ENCODE data around the gene CUL2.
"Not testable (repeated sequence)": the region's sequence is repeated elsewhere in the genome, so short reads cannot be mapped to it uniquely, and the experiment has no call there.

The CUL2 gene

GRCh38 chr10:35079763-35080162 is 10.4 kb downstream of the CUL2 start:
- DNase-seq (ENCODE audit: low spot score), result no peak

DNA sequence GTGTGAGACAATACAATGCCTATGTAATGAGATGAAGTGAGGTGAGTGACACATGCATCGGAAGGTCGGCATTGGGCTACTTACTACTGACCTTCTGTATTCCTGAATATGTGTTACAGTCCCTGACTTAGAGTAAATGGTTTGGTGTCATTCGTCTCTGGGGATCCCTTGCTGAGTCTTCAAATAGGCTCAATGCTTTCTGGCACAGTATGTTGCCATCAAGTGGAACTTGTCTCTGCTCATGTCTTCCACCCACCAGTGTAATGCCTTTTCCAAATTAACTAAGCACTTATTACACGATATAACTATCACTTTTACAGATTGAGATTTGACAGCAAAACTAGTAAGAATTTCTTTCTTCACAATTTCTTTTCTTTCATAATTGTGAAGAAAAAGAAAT is 10.9 kb downstream of the CUL2 start:
- DNase-seq (ENCODE audit: low spot score), result no peak

GRCh38 chr10:35075228-35075627 is 14.9 kb downstream of the CUL2 start:
- DNase-seq (ENCODE audit: low spot score), result no peak

- DNase-seq (ENCODE audit: low spot score), result no peak
Measured at GRCh38 chr10:35074266-35074665, 15.9 kb downstream of the CUL2 start.

GRCh38 chr10:35070521-35070920 is 19.6 kb downstream of the CUL2 start:
- no peak for DNase-seq (ENCODE audit: low spot score)

- no peak for DNase-seq (ENCODE audit: low spot score)
Measured at GRCh38 chr10:35063837-35064454, 26.2 kb downstream of the CUL2 start.

DNA sequence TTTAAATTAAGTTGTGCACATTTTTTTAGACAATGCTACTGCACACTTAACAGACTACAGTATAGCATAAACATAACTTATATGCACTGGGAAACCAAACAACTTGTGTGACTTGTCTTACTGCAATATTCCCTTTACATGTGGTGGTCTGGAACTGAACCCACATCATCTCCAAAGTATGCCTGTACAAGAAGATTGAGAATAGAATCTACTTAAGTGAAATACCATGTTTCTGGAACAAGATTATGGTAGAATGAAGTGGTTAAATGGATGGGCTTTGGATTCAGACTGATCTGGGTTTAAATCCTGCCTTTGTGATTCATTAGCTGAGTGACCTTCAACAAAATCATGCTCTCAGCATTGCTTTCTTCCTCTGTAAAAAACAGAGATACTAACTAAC is 30.7 kb downstream of the CUL2 start:
- no peak for DNase-seq (ENCODE audit: low spot score)

DNA sequence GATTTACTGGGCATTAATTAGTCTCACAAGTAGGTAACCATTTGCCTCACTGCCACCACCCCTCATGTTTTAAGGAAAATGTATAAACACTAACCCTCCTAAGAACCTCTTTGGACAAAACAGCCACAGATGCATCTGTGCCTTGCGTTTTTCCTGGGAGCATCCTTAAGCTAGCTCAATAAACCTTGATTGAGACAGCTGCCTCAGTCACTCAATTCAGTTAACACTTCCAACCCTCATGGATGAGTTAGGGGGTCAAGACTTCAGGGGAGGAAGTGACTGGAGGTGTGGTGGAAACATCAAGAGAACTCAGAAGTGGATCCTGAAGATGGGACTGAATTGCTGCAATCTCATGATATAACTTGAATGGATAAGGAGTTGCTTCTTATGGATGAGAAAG is 31.5 kb downstream of the CUL2 start:
- no peak for DNase-seq (ENCODE audit: low spot score)

- no peak for DNase-seq (ENCODE audit: low spot score)
Measured at GRCh38 chr10:35058134-35058533, 32.0 kb downstream of the CUL2 start.

- DNase-seq (ENCODE audit: low spot score), result no peak
Measured at GRCh38 chr10:35056686-35057085, 33.5 kb downstream of the CUL2 start.

DNA sequence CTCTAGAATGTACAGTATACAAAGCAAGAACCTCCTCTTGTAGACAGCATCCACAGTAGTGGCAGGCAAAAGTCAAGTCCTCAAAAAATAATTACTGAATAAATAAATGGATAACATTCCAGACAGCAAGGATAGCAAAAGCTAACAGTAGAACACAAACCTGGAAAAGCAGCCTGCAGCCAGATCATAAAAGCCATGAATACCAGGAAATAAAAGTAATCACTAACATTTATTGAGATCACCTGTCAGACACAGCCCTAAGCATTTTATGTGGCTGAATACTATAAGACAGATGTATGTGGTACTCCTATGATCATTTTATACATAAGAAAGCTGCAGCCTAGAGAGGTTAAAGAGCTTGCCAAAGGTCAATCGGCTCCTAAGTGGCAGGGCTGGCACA is 34.0 kb downstream of the CUL2 start:
- DNase-seq (ENCODE audit: low spot score), result no peak

GRCh38 chr10:35050568-35050967 is 39.6 kb downstream of the CUL2 start:
- DNase-seq (ENCODE audit: low spot score), result no peak

- DNase-seq (ENCODE audit: low spot score), result no peak
Measured at GRCh38 chr10:35046074-35046473, 44.1 kb downstream of the CUL2 start.

DNA sequence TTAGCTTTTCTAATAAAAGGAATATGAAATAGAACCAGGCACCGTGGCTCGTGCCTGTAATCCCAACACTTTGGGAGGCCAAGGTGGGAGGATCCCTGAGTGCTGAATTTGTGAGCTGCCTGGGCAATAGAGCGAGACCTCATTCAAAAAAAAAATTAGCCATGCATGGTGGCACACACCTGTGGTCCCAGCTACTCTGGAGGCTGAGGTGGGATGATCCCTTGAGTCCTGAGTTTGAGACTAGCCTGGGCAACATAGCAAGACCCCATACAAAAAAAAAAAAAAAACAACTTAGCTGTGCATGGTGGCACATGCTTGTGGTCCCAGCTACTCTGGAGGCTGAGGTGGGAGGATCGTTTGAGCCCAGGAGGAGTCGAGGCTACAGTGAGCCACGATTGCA is 44.9 kb downstream of the CUL2 start:
- not testable (repeated sequence) for DNase-seq (ENCODE audit: low spot score)

- DNase-seq (ENCODE audit: low spot score), result no peak
Measured at GRCh38 chr10:35043796-35044344, 46.3 kb downstream of the CUL2 start.

GRCh38 chr10:35042783-35043182 is 47.4 kb downstream of the CUL2 start:
- no peak for DNase-seq (ENCODE audit: low spot score)

GRCh38 chr10:35041502-35041879 is 48.6 kb downstream of the CUL2 start:
- DNase-seq (ENCODE audit: low spot score), result no peak

DNA sequence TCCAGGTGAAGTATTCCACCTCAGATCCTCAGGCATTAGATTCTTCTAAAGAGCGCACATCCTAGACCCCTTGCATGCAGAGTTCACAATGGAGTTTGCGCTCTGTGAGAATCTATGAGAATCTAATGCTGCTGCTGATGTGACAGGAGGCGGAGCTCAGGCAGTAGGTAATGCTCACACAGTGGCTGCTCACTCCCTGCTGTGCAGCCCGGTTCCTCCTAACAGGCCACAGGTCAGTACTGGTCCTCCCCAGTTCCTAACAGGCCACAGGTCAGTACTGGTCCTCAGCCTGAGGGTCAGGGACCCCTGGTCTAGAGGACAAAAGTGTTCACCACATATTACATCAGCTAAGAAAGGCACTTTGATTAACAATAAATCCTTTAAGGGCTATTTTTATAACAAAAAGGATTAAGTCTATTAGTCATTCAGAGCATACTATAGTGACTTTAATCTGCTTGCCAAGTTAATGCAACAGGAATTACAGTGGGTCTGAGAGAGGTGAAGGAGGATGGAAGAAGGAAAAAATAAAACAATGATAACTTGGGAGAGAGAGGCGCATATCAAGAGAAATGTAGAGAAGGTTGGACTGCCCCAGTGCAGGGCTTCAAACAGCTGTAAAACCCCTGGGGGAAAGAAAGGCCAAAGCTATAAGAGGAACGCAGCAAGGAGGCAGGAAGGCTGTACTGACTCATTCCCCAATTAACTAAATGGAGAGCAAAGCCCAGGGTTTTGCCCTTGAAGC is 49.2 kb downstream of the CUL2 start:
- no peak for DNase-seq (ENCODE audit: low spot score)

GRCh38 chr10:35037104-35037503 is 53.0 kb downstream of the CUL2 start:
- no peak for DNase-seq (ENCODE audit: low spot score)

DNA sequence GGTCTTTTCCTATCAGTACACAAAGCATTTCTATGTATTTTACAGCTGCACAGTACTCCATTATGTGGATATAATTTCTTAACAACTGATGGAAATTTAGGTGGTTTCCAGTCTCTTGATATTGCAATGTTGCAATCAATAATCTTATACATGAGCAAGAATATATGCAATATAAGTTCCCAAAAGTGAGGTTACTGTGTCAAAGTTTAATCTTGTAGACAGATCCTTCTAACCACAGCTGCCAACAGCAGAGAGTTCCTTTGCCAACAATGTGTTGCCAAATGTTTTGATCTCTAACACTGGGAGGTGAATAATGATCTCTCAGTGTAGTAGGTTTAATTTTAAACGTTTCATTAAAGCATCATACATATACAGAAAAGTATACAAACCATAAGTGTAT is 54.5 kb downstream of the CUL2 start:
- DNase-seq (ENCODE audit: low spot score), result no peak

DNA sequence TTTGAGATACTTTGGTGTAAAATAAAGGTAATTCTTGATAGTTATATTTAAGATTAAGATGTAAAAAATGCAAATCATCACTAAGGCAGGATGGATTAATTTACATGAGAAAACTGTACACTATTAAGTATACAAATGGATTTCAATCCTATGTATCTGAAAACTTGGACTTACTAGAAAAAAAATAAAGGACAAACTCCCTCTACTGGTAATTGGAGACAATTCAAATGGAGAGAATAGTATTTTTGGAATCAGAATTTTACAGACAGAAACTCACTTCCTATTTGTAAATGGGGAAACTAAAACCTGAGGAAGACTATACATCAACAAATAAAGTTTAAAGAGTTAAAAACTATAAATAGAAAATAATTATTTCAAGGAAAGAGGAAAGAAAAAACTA is 62.6 kb downstream of the CUL2 start:
- no peak for DNase-seq (ENCODE audit: low spot score)

DNA sequence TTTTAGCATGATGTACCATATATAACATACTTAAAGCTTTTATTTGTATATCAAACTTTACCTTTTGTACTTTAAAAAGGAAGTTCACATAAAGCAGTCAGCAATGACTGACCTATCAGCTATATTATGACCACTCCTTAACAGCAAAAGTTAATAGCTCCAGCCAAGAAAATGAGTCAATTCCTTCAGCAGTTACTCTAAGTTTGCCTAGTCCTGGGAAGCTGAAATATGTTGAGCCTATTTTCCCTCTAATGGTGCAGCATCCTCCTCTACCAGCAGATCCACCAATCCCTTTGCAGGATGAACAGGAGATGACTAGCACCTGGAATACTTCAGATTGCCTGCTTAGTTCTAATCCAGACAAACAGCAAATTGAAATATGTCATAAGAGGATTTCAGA is 64.2 kb downstream of the CUL2 start:
- DNase-seq (ENCODE audit: low spot score), result no peak

GRCh38 chr10:35020481-35020880 is 69.7 kb downstream of the CUL2 start:
- no peak for DNase-seq (ENCODE audit: low spot score)

Measured in hematopoietic multipotent progenitor cell treated with erythropoietin and hydrocortisone succinate and interleukin-3 and kit ligand, for 15 days (in vitro differentiated cells).